ENCODE results near the gene LMF2.
"Not testable (repeated sequence)": the region's sequence is repeated elsewhere in the genome, so short reads cannot be mapped to it uniquely, and the experiment has no call there.

LMF2 gene

GRCh38 chr22:50536226-50536625, 28.7 kb upstream of the LMF2 start:
- in situ Hi-C loops (cut with HindIII; ENCODE audit: low sequenced_read_pairs) = no loop called here

- in situ Hi-C loops (cut with HindIII; ENCODE audit: low sequenced_read_pairs) = no loop called here
Observed at GRCh38 chr22:50535113-50535512, 27.6 kb upstream of the LMF2 start.

DNA sequence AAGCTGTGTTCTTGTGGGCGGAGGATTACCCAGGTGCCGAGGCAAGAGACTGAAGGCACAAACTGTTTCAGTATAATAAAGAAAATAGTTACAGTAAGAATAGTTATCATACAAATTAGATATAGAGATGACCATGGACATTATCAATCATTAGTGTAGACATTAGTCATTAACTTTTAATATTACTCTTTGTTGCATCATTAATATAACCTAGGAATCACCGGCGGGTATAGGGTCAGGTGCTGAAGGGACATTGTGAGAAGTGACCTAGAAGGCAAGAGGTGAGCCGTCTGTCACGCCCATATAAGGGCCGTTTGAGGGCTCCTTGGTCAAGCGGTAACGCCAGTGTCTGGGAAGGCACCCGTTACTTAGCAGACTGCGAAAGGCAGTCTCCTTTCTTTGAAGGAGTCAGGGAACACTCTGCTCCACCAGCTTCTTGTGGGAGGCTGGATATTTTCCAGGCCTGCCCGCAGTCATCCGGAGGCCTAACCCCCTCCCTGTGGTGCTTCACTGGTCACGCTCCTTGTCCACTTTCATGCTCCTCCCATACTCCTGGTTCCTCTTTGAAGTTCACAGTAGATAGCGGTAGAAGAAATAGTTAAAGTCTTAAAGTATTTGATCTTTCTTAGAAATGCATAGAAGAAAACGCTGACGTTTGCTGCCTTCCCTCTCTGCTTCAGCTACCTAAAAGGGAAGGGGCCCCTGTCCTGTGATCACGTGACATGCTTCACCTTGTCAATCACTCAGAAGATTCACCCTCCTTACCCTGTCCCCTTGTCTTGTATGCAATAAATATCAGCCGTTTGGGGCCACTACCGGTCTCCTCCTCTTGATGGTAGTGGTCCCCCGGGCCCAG, 26.6 kb upstream of the LMF2 start:
- in situ Hi-C loops (cut with HindIII; ENCODE audit: low sequenced_read_pairs) = not testable (repeated sequence)

GRCh38 chr22:50532824-50533796, 25.6 kb upstream of the LMF2 start:
- in situ Hi-C loops (cut with HindIII; ENCODE audit: low sequenced_read_pairs) = no loop called here

- in situ Hi-C loops (cut with HindIII; ENCODE audit: low sequenced_read_pairs) = no loop called here
Observed at GRCh38 chr22:50531962-50532674, 24.6 kb upstream of the LMF2 start.

DNA sequence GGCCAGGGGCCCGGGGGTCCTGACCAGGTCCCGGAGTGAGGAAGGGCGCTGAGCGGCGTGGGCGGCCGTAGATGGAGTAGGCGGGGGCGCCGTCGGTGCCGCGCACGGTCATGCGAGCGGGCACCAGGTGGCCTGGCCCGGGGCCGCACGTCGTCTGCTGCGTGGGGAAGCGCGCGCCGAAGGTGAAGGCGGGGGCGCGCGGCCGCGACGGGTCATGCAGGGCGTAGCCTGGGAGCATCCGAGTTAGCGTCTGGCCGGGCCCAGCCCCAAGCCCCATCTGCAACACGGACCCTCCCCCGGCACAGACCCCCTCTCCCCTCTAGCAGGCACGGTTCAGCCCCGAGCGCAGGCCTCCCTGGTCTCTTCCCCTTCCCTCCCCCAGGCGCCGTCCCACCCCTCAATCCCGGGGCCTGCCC, 24.1 kb upstream of the LMF2 start:
- in situ Hi-C loops (cut with HindIII; ENCODE audit: low sequenced_read_pairs) = no loop called here

DNA sequence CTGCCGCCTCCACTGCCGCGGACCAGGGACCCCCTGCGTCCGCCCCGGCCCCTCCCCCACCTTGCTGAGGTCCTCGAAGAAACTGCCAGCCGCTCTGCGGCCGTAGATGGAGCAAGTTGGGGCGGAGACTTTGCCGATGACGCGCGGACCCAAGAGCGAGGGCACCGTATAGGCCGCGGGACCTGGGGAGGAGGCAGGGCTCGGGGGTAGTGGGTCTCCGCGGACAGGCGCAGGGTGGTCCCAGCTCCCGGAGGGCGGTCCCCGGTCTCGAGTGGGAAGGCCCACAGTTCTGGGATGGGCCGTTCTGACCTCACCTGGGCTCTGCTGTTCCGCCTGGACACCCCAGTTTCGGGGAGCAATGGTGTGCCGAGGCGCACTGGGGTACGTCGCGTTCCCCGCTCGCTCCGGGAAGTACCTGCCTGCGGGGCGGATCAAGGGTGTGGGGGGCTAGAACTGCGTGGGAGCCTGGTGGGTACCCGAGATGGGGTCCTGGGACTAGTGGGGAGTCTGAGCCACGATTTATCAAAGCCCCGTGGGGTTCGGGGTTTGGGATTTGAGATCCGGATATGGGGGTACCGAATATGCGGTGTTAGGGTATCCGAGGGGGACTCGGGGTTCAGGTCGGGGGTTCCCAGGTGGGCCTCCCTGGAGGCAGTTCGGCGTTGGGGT, 23.5 kb upstream of the LMF2 start:
- in situ Hi-C loops (cut with HindIII; ENCODE audit: low sequenced_read_pairs) = no loop called here

- in situ Hi-C loops (cut with HindIII; ENCODE audit: low sequenced_read_pairs) = no loop called here
Observed at GRCh38 chr22:50530580-50530876, 23.0 kb upstream of the LMF2 start.

DNA sequence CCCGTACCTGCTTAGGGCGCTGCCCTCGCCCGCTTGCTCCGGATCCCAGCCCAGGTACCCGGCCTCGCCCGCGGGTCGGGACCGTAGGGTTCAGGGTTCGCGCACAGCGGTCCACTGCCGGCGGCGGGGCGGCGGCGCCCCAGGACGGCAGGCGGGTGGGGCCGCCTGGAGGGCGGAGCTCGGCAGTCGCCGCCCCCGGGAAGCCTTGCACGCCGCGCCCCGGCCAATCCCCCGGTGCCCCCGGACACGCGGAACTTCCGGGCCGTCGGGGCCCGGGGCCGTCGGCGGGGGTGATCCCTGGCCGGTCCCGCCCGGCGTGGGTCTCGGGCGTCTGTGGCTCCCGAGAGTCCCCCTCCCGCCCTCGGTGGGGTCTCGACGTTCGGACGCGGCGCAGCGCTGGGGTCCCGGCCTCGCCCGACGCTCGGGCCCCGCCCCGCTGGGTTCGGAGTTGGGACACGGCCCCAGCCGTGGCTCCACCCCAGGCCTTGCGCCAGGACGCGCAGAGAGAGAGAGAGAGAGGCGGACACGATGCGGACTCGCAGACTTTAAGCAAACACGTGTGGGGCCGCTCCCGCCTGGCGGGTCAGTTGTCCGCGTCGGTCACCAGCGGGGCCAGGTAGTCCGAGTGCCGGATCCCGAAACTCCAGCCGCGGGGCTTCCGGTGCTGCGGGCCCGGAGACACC, 22.5 kb upstream of the LMF2 start, which contains the start of gene TYMP:
TSS of gene TYMP (minus strand) at position 116 of the 683 bp plus-strand sequence. CDS start 303 bp downstream, outside the sequence.
- in situ Hi-C loops (cut with HindIII; ENCODE audit: low sequenced_read_pairs) = no loop called here

GRCh38 chr22:50529416-50529896, 22.0 kb upstream of the LMF2 start:
- in situ Hi-C loops (cut with HindIII; ENCODE audit: low sequenced_read_pairs) = no loop called here

GRCh38 chr22:50528682-50529415, 21.3 kb upstream of the LMF2 start:
- in situ Hi-C loops (cut with HindIII; ENCODE audit: low sequenced_read_pairs) = no loop called here

DNA sequence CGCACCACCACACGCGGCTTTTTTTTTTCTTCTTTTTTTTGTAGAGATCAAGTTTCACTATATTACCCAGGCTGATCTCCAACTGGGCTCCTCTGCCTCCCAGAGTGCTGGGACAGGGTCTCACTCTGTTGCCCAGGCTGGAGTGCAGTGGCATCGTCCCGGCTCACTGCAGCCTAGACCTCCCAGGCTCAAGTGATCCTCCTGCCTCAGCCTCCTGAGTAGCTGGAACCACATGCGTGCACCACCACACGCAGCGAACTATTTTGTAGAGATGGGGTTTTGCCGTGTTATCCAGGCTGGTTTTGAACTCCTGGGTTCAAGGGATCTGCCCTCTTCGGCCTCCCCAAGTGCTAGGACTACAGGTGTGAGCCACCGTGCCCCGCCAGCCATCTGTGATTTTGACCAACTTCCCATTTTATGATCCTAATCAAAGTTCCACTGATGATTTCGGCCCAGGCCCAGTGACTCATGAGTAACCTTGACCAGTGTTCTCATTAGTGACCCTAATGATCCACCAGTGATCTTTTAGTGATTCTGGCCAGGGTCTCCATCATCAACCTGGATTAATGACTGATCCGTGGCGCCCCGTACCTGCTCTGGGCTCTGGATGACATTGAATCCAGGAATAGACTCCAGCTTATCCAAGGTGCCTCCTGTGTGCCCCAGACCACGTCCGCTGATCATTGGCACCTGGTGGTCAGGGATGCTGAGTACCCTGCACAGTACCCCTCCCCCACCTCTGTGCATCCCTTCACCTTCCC, 20.6 kb upstream of the LMF2 start:
- in situ Hi-C loops (cut with HindIII; ENCODE audit: low sequenced_read_pairs) = no loop called here

DNA sequence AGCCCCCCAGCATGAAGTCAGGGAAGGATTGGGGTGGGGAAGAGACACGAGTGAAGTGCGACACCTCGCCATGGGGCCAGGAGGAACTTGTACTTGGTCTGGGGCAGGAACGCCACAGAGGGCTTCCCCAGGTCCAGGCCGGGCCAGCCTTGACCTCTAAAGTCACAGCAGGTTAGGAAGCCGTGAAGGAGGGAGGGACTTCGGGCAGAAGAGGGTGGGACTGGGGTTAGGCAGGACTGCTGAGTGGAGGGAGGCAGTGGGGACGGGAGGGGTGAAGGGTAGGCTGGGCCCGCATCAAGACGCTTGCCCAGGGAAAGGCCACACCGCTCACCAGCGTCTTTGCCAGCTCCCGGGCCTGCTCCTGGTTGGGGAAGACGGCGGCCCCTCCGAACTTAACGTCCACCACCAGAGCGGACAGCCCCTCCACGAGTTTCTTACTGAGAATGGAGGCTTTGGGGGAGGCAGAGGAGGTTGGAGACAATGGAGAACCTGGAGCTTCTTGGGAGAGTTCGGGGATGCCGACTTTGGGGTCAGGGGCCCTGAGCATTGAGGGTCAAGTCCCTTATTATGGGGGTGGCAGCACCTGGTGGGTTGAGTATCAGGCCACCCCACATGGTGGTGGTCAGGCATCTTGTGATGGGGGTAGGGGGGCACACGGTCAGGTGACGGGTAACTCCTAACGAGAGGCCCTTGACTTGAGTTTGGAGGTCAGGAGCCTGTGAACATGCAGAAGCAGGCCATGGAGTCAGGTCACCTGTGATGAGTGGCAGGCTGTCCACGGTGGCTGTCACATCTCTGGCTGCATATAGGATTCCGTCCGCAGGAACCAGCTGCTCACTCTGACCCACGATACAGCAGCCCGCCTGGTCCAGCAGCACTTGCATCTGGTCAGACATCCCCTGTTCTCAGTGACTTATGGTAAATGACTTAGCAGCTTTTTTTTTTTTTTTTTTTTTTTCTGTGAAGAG, 19.6 kb upstream of the LMF2 start:
- in situ Hi-C loops (cut with HindIII; ENCODE audit: low sequenced_read_pairs) = no loop called here

- in situ Hi-C loops (cut with HindIII; ENCODE audit: low sequenced_read_pairs) = no loop called here
Observed at GRCh38 chr22:50526108-50526833, 18.8 kb upstream of the LMF2 start.

- in situ Hi-C loops (cut with HindIII; ENCODE audit: low sequenced_read_pairs) = no loop called here
Observed at GRCh38 chr22:50525858-50526107, 18.3 kb upstream of the LMF2 start.

- in situ Hi-C loops (cut with HindIII; ENCODE audit: low sequenced_read_pairs) = no loop called here
Observed at GRCh38 chr22:50525104-50525857, 17.8 kb upstream of the LMF2 start, which contains the start of gene SCO2. Gene SCO2, minus strand, starts transcription at chr22:50525598. Its CDS starts 1,187 bp downstream, at chr22:50524411.

Data from DLD1 (cell line).